DND-41 (cell line): ENCODE results near the gene CYTL1.

Experiments used
- CTCF ChIP-seq: IDR thresholded peaks from 2 replicates; pipeline ENCODE4 v1.5.1; 2012; ENCODE audit warnings: borderline replicate concordance, low read length, moderate library complexity, mild to moderate bottlenecking; ENCODE audit not compliant: poor library complexity, severe bottlenecking; ENCODE audit errors: extremely low read depth
- EZH2 ChIP-seq: IDR thresholded peaks from 3 replicates; pipeline ENCODE4 v1.6.1; 2012; ENCODE audit warnings: borderline replicate concordance, low read depth, mild to moderate bottlenecking, moderate library complexity, low read length, inconsistent platforms; ENCODE audit not compliant: severe bottlenecking

GRCh38 chr4:5054532-5054931, 35.3 kb upstream of the CYTL1 start:
- TF ChIP-seq CTCF (no peak), EZH2 (no peak)
